GM23338 (cell line): Measurements from ENCODE around the gene C1orf21. TPM values are rescaled to one million over a fixed set of nuclear protein-coding genes. Genes with fewer than 3 reads are reported as not detected.

Source experiments
- ATAC-seq: fragments of 200-7000 bp; cut with Tn5 transposase; 3 replicates; pipeline ENCODE4 v1.9.1; 2020
- DNase-seq: peaks from one replicate; pipeline ENCODE4 v3.0.0-alpha.2; 2015; ENCODE audit warnings: low spot score
- H2AFZ ChIP-seq: fragments of 200-600 bp; sonication (generic); 2 replicates; pipeline ENCODE4 v1.8.0; 2016; ENCODE audit warnings: antibody characterized with exemption, mild to moderate bottlenecking, moderate library complexity
- H3F3A ChIP-seq: fragments of 200-600 bp; sonication (generic); replicated peaks from 2 replicates; pipeline ENCODE4 v1.8.0; 2017; ENCODE audit warnings: antibody characterized with exemption, mixed run types, low read depth
- H3K27ac ChIP-seq: fragments of 200-600 bp; sonication (generic); 2 replicates; pipeline ENCODE4 v1.6.1; 2016; ENCODE audit warnings: low read depth
- H3K27me3 ChIP-seq: fragments of 200-600 bp; sonication (generic); 2 replicates; pipeline ENCODE4 v1.8.0; 2016; ENCODE audit warnings: mild to moderate bottlenecking, mixed run types, moderate library complexity; ENCODE audit not compliant: insufficient read depth
- H3K36me3 ChIP-seq: fragments of 200-600 bp; sonication (generic); 2 replicates; pipeline ENCODE4 v1.8.0; 2016; ENCODE audit warnings: mild to moderate bottlenecking; ENCODE audit not compliant: insufficient read depth
- H3K4me1 ChIP-seq: fragments of 200-600 bp; sonication (generic); 2 replicates; pipeline ENCODE4 v1.8.0; 2016; ENCODE audit warnings: mild to moderate bottlenecking, moderate library complexity; ENCODE audit not compliant: insufficient read depth
- H3K4me2 ChIP-seq: fragments of 200-600 bp; sonication (generic); 2 replicates; pipeline ENCODE4 v1.7.1; 2017; ENCODE audit warnings: mixed run types
- H3K4me3 ChIP-seq: fragments of 200-600 bp; sonication (generic); 2 replicates; pipeline ENCODE4 v1.6.1; 2016; ENCODE audit warnings: mixed run types
- H3K79me2 ChIP-seq: fragments of 200-600 bp; sonication (generic); replicated peaks from 2 replicates; pipeline ENCODE4 v1.8.0; 2017; ENCODE audit warnings: mild to moderate bottlenecking; ENCODE audit not compliant: insufficient read depth
- H3K9me2 ChIP-seq: fragments of 200-600 bp; sonication (generic); 2 replicates; pipeline ENCODE4 v1.8.0; 2017; ENCODE audit not compliant: insufficient read depth
- H4K20me1 ChIP-seq: fragments of 200-600 bp; sonication (generic); replicated peaks from 2 replicates; pipeline ENCODE4 v1.8.0; 2017; ENCODE audit warnings: mild to moderate bottlenecking; ENCODE audit not compliant: insufficient read depth
- H3K27ac Mint-ChIP-seq: 2 replicates; pipeline ENCODE4 v1.8.0; 2020; ENCODE audit warnings: inconsistent platforms, mild to moderate bottlenecking, moderate library complexity, mixed read lengths
- H3K27me3 Mint-ChIP-seq: 3 replicates; pipeline ENCODE4 v1.8.0; 2022; ENCODE audit warnings: low read depth, mild to moderate bottlenecking, moderate library complexity, mixed read lengths, inconsistent platforms; ENCODE audit not compliant: insufficient read depth, poor library complexity
- H3K36me3 Mint-ChIP-seq: 3 replicates; pipeline ENCODE4 v1.8.0; 2021; ENCODE audit warnings: low read depth, mild to moderate bottlenecking, inconsistent platforms, moderate library complexity, mixed read lengths
- H3K4me1 Mint-ChIP-seq: 3 replicates; pipeline ENCODE4 v1.8.0; 2020; ENCODE audit warnings: mild to moderate bottlenecking, inconsistent platforms, mixed read lengths
- H3K4me3 Mint-ChIP-seq: 3 replicates; pipeline ENCODE4 v1.8.0; 2021; ENCODE audit warnings: moderate library complexity, mild to moderate bottlenecking, inconsistent platforms, mixed read lengths
- H3K9me3 Mint-ChIP-seq: 3 replicates; pipeline ENCODE4 v1.8.0; 2020; ENCODE audit warnings: moderate library complexity, mild to moderate bottlenecking, inconsistent platforms, mixed read lengths
- CREB1 ChIP-seq: fragments of 250-450 bp; sonication (Bioruptor Pico); IDR thresholded peaks from 2 replicates; pipeline ENCODE4 v1.5.0; 2020; ENCODE audit warnings: low read depth, mild to moderate bottlenecking, moderate library complexity
- CTCF ChIP-seq, 2 experiments: fragments of 200-600 bp in 1 of 2; sonication (generic) in 1 of 2; conservative IDR thresholded peaks; 2 replicates each; pipeline versions ENCODE4 v1.5.1 to v1.6.1; 2016 to 2017; ENCODE audit warnings: antibody characterized with exemption in 2 of 2, low read depth in 2 of 2, mild to moderate bottlenecking in 2 of 2, moderate library complexity in 1 of 2
- JUNB ChIP-seq: IDR thresholded peaks from one replicate; pipeline ENCODE4 v1.6.1; 2016; ENCODE audit warnings: antibody characterized with exemption; ENCODE audit not compliant: unreplicated experiment
- REST ChIP-seq: IDR thresholded peaks from one replicate; pipeline ENCODE4 v1.6.1; 2018; ENCODE audit warnings: antibody characterized with exemption; ENCODE audit not compliant: unreplicated experiment
- STAT1 ChIP-seq: IDR thresholded peaks from one replicate; pipeline ENCODE4 v1.6.1; 2016; ENCODE audit warnings: antibody characterized with exemption; ENCODE audit not compliant: unreplicated experiment
- ZNF114 ChIP-seq: fragments of 250-450 bp; sonication (Bioruptor Pico); IDR thresholded peaks from 2 replicates; pipeline ENCODE4 v1.5.0; 2020; ENCODE audit warnings: mild to moderate bottlenecking, moderate library complexity
- ZNF462 ChIP-seq: fragments of 250-450 bp; sonication (Bioruptor Pico); IDR thresholded peaks from 2 replicates; pipeline ENCODE4 v1.5.0; 2020; ENCODE audit warnings: mild to moderate bottlenecking, moderate library complexity
- polyA plus RNA-seq: library from polyadenylated mRNA; unstranded; fragments of >200 nt; fragmentation: Nextera tagmentation; extraction: Ambion mirVana; gene quantifications from 2 replicates; pipeline ENCODE4 v1.2.1, GENCODE V29; 2016
- total RNA-seq: library from RNA; depleted of rRNA; stranded (reverse); fragments of >200 nt; shearing (Covaris generic); gene quantifications from 2 replicates; pipeline ENCODE4 v1.2.3, GENCODE V29; 2014
- TF ChIP-seq, protein P1 (sequence below): IDR thresholded peaks from 2 replicates; pipeline ENCODE4 v1.6.1; 2016; ENCODE audit warnings: antibody characterized with exemption

Gene C1orf21
- total and polyA plus RNA-seq, 2 experiments from 2014 or later, result 28.0 to 40.4 TPM

DNA sequence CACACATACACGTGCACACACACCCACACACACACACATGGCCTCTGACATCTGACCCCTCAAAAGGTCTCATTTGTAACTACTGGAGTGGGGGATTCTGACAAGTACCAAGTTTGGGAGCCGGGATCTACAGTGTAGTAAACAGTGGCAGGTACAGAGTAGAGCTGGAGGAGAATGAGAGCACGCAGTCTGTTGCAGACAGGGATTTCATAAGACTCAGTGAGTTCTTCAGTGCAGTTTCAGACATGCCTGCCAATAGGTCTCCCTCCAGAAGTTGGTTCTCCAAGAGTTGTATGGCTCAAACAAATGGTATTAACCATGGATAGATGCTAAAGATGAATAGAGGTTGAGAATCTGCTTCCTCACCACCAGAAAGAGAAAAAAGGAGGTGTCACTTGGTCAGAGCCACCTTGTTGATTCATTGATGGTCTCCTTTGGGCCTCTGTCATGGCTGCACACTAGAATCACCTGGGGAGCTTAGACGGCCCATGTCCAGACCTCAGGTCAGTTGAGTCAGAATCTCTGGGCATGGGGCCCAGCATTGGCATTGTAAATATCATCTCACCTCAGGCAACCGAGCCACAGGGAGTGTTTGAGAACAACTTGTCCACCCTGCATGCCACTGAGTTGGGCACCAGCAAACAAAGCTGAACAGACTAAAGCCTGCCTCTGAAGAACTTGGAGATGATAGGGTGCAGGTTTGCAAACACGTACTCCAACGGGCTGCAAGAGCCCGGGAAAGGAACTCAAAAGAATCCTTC is 245.8 kb downstream of the C1orf21 start (continued):
- no peak for TF ChIP-seq ZNF462 (CRISPR knock-in tag)
- no peak for TF ChIP-seq CTCF (conservative IDR thresholded peaks at IDR 0.05; ENCODE audit: low read depth in 2 of 2)

DNA sequence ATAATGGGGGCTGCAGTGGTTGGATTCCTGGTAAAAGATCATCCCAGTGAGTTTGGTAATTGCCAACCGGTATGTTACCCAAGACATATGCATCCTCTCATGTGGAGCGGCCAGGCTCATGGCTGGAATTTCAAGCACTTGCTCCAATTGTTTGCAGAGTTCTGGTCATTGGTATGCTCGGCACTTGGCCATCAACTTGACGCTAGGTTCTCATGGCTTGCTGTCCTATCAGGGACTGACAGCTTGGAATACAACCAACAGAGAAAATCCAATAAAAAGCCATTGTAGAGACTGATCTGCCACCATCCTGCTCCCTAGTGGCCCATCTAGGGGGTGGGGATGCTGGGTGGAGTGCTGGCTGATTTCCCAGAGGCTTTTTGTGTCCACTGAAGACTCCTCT is 247.0 kb downstream of the C1orf21 start:
- Histone ChIP-seq H3K4me3 (no peak overlapping the region), H3K79me2 (no peaks in the 10 kb centered on the region), H3F3A (no peaks in the 10 kb centered on the region), H3K9me2 (peaks cover 27% of the 10 kb centered on the region; the same call in 1 of the 2 replicates), H2AFZ (no peak overlapping the region), H3K36me3 (no peaks in the 10 kb centered on the region), H4K20me1 (peaks cover 4% of the 10 kb centered on the region; the same call in 1 of the 2 replicates), H3K4me2 (no peak overlapping the region), H3K27me3 (no peaks in the 10 kb centered on the region), H3K27ac (no peak overlapping the region), H3K4me1 (no peaks in the 10 kb centered on the region)
- no peaks in the 10 kb centered on the region for H3K36me3 Mint-ChIP-seq
- H3K27ac Mint-ChIP-seq, result no peak overlapping the region
- DNase-seq (peak; percentile 29), ATAC-seq (no peak)
- H3K4me3 Mint-ChIP-seq, result no peak overlapping the region
- H3K9me3 Mint-ChIP-seq, result no peaks in the 10 kb centered on the region; the same call in 2 of the 3 replicates
- peaks cover 5% of the 10 kb centered on the region for H3K27me3 Mint-ChIP-seq
- H3K4me1 Mint-ChIP-seq, result peaks cover 9% of the 10 kb centered on the region
- TF ChIP-seq CTCF (conservative IDR thresholded peaks at IDR 0.05; ENCODE audit: low read depth in 2 of 2) (no peak), REST (no peak), STAT1 (no peak), CREB1 (CRISPR knock-in tag) (no peak), JUNB (no peak), ZNF114 (CRISPR knock-in tag) (no peak)
- TF ChIP-seq, protein P1, sequence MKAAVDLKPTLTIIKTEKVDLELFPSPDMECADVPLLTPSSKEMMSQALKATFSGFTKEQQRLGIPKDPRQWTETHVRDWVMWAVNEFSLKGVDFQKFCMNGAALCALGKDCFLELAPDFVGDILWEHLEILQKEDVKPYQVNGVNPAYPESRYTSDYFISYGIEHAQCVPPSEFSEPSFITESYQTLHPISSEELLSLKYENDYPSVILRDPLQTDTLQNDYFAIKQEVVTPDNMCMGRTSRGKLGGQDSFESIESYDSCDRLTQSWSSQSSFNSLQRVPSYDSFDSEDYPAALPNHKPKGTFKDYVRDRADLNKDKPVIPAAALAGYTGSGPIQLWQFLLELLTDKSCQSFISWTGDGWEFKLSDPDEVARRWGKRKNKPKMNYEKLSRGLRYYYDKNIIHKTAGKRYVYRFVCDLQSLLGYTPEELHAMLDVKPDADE, result no peak
